Spleen (tissue), 11 donors: ENCODE data around the gene PRR33. TPM values are rescaled to one million over a fixed set of nuclear protein-coding genes. Genes with fewer than 3 reads are reported as not detected.
A peak's percentile ranks its signal among the peaks of the same experiment; 100 is the strongest.

Experiments
- DNase-seq: peaks from one replicate; pipeline ENCODE4 v3.0.0-alpha.2; 2020
- H3K27ac ChIP-seq, 8 donors: fragments of 200-600 bp; sonication (generic) in 7 of 8; 1 replicate in 4 of 8; 2 replicates in 4 of 8; pipeline versions ENCODE4 v1.5.0 to v1.8.0; 2016 to 2021; ENCODE audit warnings: inconsistent platforms in 4 of 8, mild to moderate bottlenecking in 4 of 8, moderate library complexity in 1 of 8
- H3K27me3 ChIP-seq, 7 donors: fragments of 200-600 bp; sonication (generic) in 6 of 7; replicated peaks in 1 of 7; 1 replicate in 4 of 7; 2 replicates in 3 of 7; pipeline versions ENCODE4 v1.5.0 to v1.8.0; 2016 to 2021; ENCODE audit warnings: inconsistent platforms in 3 of 7, mild to moderate bottlenecking in 1 of 7
- H3K36me3 ChIP-seq, 6 donors: fragments of 200-600 bp; sonication (generic) in 5 of 6; 1 replicate in 4 of 6; 2 replicates in 2 of 6; pipeline versions ENCODE4 v1.5.0 to v1.8.0; 2016 to 2021; ENCODE audit warnings: inconsistent platforms in 2 of 6
- H3K4me1 ChIP-seq, 6 donors: fragments of 200-600 bp; sonication (generic) in 5 of 6; 1 replicate in 3 of 6; 2 replicates in 3 of 6; pipeline versions ENCODE4 v1.5.0 to v1.8.0; 2016 to 2021; ENCODE audit warnings: inconsistent platforms in 3 of 6
- H3K4me3 ChIP-seq, 8 donors: fragments of 200-600 bp; sonication (generic) in 7 of 8; 1 replicate in 4 of 8; 2 replicates in 4 of 8; pipeline versions ENCODE4 v1.5.0 to v1.8.0; 2016 to 2021; ENCODE audit warnings: inconsistent platforms in 4 of 8, mild to moderate bottlenecking in 4 of 8, moderate library complexity in 2 of 8
- H3K9me3 ChIP-seq, 8 donors: fragments of 200-600 bp; sonication (generic) in 7 of 8; 1 replicate in 4 of 8; 2 replicates in 4 of 8; pipeline versions ENCODE4 v1.5.0 to v1.8.0; 2016 to 2021; ENCODE audit warnings: inconsistent platforms in 4 of 8
- CTCF ChIP-seq, 11 experiments: fragments of 200-600 bp in 7 of 11; fragments of 450-650 bp in 4 of 11; sonication (generic) in 4 of 11; IDR thresholded peaks in 8 of 11; conservative IDR thresholded peaks in 3 of 11; 1 replicate in 7 of 11; 2 replicates in 4 of 11; pipeline versions ENCODE4 v1.4.0 to v1.8.0; 2016 to 2021; ENCODE audit warnings: antibody characterized with exemption in 11 of 11, inconsistent platforms in 4 of 11, mild to moderate bottlenecking in 1 of 11
- POLR2A ChIP-seq, 3 donors: fragments of 450-650 bp; IDR thresholded peaks; one replicate each; pipeline ENCODE4 v1.5.1; 2017; ENCODE audit warnings: antibody characterized with exemption in 3 of 3, mild to moderate bottlenecking in 1 of 3
- POLR2AphosphoS5 ChIP-seq, 3 donors: sonication (generic); formaldehyde crosslinking; IDR thresholded peaks; one replicate each; pipeline ENCODE4 v1.5.1; 2017; ENCODE audit warnings: antibody characterized with exemption in 3 of 3
- WGBS, 5 donors: extraction: QIAGEN DNeasy Blood & Tissue Kit in 3 of 5; methylation state at CpG; one replicate each; pipeline versions ENCODE4 v1.1.5 to v1.1.7; 2013 to 2018; 5-methylcytosine and 5-hydroxymethylcytosine counted together
- intact Hi-C: fragments of 100-400 bp; cut with DNase I; formaldehyde crosslinking; loops from one replicate; pipeline ENCODE4 v1.15.0; 2023; ENCODE audit warnings: low total_unique reads
- polyA plus RNA-seq, 3 donors: library from polyadenylated mRNA; stranded (reverse); fragments of 200-250 nt; gene quantifications; one replicate each; pipeline ENCODE4 v1.2.1, GENCODE V29; 2013
- total RNA-seq, 7 donors: library from RNA; depleted of rRNA in 3 of 7; stranded (reverse); fragments of >200 nt in 3 of 7; fragmentation: NEBNext Ultra II Directional in 4 of 7; extraction: Animal tissue kit (Norgen Biotek cat#: 25700) in 4 of 7; gene quantifications; one replicate each; pipeline versions ENCODE4 v1.1.0 to v1.2.1, GENCODE V29; 2016 to 2021
- donor health status: healthy with polysubstance abuse.
- donor health status: DM: no; HTN: no; CAD: no; lungs with moderate emphysema.
- donor health status: DM: no; HTN: no; CAD: no.
- donor health status: Bipolar disorder and iron deficiency.
- donor health status: healthy.
- donor health status: DM: no; HTN: no; CAD: no.
- donor health status: DM: yes; HTN: yes; CAD: no.

Gene PRR33
- total and polyA plus RNA-seq, 10 donors: 0.03 to 0.64 (median 0.20) TPM; not detected in 7

- no peak for TF ChIP-seq POLR2A (IDR thresholded peaks at IDR 0.05)
- no peak for TF ChIP-seq CTCF (IDR thresholded peaks at IDR 0.05 in 8 of 11, conservative IDR thresholded peaks at IDR 0.05 in 3 of 11)
- peak in 1 of 3 donors; percentile 13 for TF ChIP-seq POLR2AphosphoS5 (IDR thresholded peaks at IDR 0.05)
- Histone ChIP-seq H3K9me3 (no peaks in the 10 kb centered on the region), H3K36me3 (no peaks in the 10 kb centered on the region), H3K27me3 (peaks cover 0 to 37% (median 0%) of the 10 kb centered on the region in 7 donors), H3K27ac (no peak overlapping the region), H3K4me3 (no peak overlapping the region), H3K4me1 (peaks cover 0 to 20% (median 3%) of the 10 kb centered on the region in 6 donors)
- 61 to 84% (median 78%) methylated on average over 17 to 21 of the region's 21 CpGs for WGBS, 5 donors
- intact Hi-C loops: no loop called here
- DNase-seq: peak; percentile 69
These were observed 29.3 kb upstream of the PRR33 start for GRCh38 chr11:1920909-1921573.

GRCh38 chr11:1920128-1920908 lies 28.6 kb upstream of the PRR33 start:
- WGBS, 5 donors: 89 to 95% (median 93%) methylated on average over 22 to 25 of the region's 25 CpGs
- no peaks in the 10 kb centered on the region for H3K9me3 ChIP-seq
- no peak for TF ChIP-seq CTCF (IDR thresholded peaks at IDR 0.05 in 8 of 11, conservative IDR thresholded peaks at IDR 0.05 in 3 of 11)
- TF ChIP-seq POLR2AphosphoS5 (IDR thresholded peaks at IDR 0.05): no peak
- TF ChIP-seq POLR2A (IDR thresholded peaks at IDR 0.05): no peak
- H3K36me3 ChIP-seq: no peaks in the 10 kb centered on the region
- H3K4me1 ChIP-seq: peaks cover 0 to 20% (median 2%) of the 10 kb centered on the region in 6 donors
- H3K4me3 ChIP-seq: no peak overlapping the region
- H3K27ac ChIP-seq: no peak overlapping the region
- intact Hi-C loops: no loop called here
- peaks cover 0 to 30% (median 0%) of the 10 kb centered on the region in 7 donors for H3K27me3 ChIP-seq
- DNase-seq: peak; percentile 70

DNA sequence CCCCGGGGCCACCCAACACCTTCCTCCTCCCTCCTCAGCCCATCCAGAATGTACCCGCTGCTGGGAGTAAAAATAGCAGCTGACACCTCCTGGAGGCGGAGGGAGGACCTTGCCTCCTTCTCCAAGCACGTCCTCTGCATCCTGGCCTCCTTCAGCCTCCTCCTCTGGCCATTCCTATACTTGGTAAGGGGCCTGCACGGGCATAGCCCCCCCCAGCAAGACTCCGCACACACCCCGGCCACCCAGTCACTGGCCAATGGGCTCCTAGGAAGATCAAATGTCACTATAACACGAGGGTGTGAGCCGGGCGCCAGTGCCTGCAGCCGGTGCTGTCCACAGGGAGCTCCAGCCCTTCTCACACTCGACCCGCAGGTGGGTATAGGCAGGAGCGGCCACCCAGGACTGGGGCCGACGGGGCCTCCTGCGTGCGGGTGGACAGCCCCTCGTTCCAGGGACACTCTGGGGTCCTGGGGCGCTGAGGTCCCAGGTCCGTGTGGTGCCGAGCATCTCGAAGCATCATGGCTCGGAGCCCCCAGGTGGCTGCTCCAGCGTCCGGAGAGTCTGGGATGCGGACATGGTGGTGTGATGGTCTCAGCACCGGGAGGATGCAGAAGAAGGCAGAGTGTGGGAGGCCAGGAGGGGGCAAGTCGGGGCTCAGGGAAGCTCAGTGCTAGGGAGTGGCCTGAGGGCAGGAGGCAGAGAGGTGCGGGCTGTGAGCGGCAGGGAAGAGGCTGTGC lies 27.9 kb upstream of the PRR33 start, which contains the start of gene TNNT3:
Gene TNNT3, plus strand, starts transcription at position 313 of the 737 bp plus-strand sequence. CDS start 3,172 bp downstream, outside the sequence.
- Histone ChIP-seq H3K4me3 (no peak within 1 kb of the TSS), H3K27me3 (peaks cover 0 to 23% (median 0%) of the 10 kb centered on the region in 7 donors), H3K27ac (no peak within 1 kb of the TSS), H3K4me1 (peaks cover 0 to 20% (median 2%) of the 10 kb centered on the region in 6 donors), H3K9me3 (no peaks in the 10 kb centered on the region), H3K36me3 (no peaks in the 10 kb centered on the region)
- WGBS, 5 donors: 83 to 90% (median 85%) methylated on average over 21 to 31 of the region's 31 CpGs
- peak; percentile 69 for DNase-seq
- TF ChIP-seq POLR2AphosphoS5 (IDR thresholded peaks at IDR 0.05) (peak in 2 of 3 donors; percentile 4 to 62), POLR2A (IDR thresholded peaks at IDR 0.05) (no peak)
- intact Hi-C loops: loop anchor here (5.0 kb wide), 1 partner anchor 37 kb away; no protein-coding TSS in a partner anchor
